Measurements from ENCODE around the gene SEC24B.
"Not testable (repeated sequence)": the region's sequence is repeated elsewhere in the genome, so short reads cannot be mapped to it uniquely, and the experiment has no call there.

The SEC24B gene

DNA sequence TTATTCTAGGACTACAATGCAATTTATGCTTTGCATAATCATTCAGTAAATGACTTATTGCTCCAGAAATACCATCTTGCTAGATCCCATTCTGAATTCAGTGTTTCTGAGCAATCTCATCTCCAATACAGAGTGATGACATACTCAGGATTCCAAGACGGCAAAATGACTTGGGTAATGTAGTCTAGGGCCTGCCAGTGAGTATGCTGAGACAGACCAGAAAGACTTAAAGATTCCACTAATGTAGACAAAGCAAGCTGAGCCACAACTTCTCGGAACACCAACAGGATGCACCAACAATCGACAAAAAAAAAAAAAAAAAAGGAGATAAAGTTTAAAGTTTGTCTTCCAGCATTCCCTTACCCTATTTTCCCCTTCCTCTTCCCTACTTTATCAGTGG lies 919 bp upstream of the SEC24B start:
- DNase-seq (ENCODE audit: low spot score), result no peak

- DNase-seq (ENCODE audit: low spot score), result peak; percentile 15
Measured at GRCh38 chr4:109434007-109434971, 674 bp downstream of the SEC24B start.

DNA sequence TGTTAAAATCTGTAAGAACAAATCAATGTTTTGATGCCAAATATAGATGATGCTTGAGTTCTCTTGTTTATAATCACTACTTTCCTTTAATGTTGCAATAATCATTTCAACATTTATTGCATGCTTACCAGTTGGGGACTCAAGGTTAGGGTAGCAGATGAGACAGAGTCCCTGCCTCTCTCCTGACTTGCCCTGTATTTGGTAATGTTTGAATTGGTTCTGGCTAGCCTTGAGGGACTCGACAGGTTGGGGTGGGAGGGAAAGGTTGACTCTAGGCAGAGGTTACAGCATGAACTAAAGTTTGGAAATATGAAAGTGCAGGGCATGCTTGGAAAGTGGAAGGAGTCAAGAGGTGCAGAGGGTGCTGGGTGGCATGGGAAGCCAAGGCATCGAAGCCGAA lies 2.0 kb downstream of the SEC24B start:
- DNase-seq (ENCODE audit: low spot score), result no peak

DNA sequence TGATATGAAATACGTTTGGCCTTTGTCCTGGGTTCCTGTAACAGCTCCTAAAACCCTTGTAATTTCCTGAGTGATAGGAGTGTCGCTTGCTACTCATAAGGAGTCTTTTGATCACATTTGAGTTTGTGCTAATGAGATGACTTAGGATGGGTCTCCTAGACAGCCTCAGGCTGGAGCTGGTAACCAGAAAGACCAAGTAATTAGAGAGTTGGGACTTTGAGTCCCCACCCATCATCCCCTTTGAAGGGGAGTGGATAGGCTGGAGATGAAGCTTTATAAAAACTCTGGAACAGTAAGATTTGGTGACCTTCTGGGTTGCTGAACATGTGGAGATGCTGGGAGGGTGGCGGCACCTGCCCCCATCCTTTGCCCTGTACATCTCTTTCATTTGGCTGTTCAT lies 2.9 kb downstream of the SEC24B start:
- no peak for DNase-seq (ENCODE audit: low spot score)

DNA sequence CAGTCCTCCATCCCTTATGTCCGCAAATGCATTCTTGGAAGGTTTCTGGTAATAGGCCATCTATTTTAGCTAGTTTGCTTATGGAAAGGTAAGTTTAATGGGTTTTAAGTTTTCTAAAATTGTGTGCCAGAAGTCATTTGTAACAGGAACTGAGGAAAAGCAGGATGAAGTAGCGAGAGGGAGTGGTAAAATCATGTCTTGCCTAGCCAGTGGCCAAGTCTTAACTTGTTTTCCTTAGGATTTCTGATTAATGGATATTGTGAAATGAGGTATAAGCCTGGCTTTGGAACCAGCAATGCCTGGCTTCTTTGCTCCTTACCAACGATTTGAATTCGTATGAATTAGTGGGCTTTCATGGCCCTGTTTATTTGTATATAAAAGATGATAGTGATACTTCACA lies 7.3 kb downstream of the SEC24B start:
- DNase-seq (ENCODE audit: low spot score), result no peak

DNA sequence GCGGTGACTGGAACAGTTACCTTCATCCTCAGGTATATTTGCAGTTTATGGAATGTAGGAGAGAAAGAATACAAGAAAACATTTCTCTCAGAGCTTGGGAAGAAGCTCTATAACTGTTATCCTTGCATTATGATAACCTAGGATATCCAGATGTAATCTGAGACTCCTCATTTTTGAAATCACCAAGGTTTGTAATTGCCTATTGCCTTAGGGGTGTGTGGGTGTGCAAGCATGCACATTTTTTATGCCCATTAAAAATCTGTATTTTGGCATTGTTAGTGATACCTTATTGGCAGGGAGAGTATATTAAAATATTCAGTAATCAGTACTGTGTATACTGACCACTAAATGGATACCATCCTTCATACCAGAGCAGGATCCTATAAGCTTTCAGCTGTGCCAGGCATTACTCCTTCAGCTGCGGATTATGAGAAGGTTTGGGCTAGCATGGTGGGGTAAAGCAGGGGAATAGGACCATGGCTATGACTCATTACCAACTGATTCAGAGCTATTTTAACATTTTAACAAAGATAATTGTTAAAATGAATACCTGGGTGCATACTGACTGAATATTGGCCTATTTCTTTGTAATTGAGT lies 8.3 kb downstream of the SEC24B start:
- no peak for DNase-seq (ENCODE audit: low spot score)

DNA sequence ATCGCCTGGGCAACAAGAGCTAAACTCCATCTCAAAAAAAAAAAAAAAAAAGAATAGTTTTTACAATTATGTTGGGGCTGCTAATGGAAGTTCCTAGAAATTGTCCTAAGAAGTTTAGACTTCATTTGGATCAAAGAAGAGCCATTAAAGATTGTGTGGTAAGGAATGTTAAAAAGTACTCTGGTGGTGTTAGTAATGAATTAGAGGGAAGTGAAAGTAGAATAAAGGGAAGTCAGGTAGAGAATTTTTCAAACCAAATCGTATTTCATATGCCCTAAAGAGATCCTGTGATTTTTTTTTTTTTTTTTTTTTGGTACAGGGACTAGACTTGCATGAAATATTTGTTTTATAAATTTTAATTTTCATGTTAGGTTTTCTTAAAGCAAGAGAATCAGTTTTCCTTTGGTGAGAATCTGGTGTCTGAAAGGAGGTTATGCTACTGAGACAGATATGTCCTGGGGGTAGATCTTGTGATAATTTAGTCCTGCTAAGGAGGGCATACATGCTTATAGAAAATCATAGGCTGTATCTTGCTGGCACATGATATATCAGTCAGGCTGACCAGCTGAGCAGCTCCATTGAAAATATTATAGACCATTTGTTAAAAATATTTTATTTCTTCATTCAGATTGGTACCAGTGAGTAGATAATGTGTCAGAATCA lies 10.7 kb downstream of the SEC24B start:
- DNase-seq (ENCODE audit: low spot score), result peak; percentile 55

DNA sequence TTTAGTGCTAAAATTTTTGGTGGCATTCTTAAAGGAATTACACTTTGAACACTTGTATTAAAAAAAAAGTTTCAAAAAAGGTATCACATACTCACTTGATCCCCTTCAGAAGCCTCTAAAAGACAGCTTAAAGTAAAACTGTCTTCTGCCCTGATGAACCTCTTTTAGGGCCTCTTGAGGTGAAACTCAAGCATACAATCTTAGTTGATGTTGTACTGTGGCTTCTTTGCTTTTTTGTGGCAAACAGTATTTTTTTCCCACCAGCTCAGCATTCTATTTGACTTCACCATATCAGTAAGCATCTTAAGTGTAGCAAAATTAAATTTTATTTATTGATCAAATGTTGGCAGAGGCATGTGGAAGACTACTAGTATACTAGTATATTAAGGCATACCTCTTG lies 13.7 kb downstream of the SEC24B start:
- DNase-seq (ENCODE audit: low spot score), result no peak

DNA sequence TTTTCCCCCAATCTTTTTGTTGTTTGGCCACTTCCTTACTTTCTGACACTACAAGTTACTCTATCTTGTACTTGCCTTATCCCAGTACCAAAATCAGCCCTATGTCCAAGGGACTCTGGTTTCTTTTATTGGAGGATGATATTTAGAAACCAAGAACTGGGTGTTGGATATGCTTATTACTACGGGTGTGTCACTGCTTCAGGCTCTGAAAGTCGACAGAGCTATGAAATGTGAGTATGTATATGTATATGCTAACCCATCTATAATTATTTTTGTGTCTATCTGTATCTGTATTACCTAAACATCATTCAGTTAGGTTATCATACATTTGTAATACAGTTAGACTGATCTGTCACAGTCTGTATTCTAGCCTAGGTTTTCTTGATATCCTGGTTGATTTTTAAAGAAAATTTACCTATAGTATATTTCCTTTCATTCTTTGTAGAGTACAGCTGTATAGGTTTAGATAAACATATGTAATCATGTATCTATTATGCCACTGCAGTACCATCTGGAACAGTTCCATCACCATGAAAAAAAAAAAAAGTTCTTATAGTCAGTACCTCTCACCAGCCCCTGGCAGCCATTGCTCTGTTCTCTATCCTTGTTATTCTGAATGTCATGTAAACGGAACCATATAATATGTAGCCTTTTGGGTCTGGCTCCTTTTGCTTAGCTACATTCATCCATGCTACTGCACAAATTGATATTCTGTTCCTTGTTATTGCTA lies 18.1 kb downstream of the SEC24B start:
- no peak for DNase-seq (ENCODE audit: low spot score)

DNA sequence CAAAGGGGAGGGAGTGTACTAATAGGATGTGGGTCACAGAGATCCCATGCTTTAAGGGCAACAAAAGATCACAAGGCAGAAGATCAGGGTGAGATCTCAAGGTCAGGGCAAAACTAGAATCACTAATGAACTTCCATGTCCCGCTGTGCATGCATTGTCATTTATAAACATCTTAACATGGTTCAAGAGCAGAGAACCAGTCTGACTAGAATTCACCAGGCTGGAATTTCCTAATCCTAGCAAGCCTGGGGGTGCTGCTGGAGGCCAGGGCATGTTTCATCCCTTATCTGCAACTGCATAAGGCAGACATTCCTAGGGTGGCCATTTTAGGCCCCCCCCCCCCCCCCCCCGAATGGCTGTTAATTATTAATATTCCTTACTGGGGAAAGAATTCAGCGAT lies 19.5 kb downstream of the SEC24B start:
- DNase-seq (ENCODE audit: low spot score), result not testable (repeated sequence)

- no peak for DNase-seq (ENCODE audit: low spot score)
Measured at GRCh38 chr4:109462297-109462696, 28.7 kb downstream of the SEC24B start.

DNA sequence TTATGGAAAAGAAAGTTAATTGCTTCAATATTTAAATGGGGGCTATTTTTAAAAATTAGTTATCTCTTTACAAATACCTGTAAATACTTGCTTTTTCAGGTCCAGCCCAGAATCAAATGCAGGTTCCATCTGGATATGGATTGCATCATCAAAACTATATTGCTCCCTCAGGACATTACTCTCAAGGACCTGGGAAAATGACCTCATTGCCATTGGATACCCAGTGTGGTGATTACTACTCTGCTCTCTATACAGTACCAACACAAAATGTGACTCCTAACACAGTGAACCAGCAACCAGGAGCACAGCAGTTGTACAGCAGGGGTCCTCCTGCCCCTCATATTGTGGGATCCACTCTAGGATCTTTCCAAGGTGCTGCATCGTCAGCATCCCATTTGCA lies 29.2 kb downstream of the SEC24B start:
- no peak for DNase-seq (ENCODE audit: low spot score)

DNA sequence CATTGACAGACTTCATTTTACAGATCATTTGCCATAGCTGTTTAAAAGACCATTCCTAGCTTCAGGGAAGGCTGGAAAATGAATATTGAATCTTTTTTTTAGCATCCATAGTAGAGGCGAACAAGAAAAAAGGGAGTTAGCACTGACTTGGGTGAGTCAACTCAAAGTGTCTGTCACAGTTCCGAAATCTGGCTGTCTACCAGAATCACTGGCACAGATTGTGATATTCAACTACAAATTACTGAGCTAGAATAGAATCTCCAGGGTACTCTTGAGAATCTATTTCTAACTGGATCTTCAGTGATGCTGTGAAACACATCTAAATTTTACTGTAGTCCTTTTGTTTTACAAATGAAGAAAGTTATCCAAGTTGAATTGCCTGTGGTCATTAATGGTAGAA lies 31.5 kb downstream of the SEC24B start:
- no peak for DNase-seq (ENCODE audit: low spot score)

GRCh38 chr4:109469915-109470314 lies 36.3 kb downstream of the SEC24B start:
- DNase-seq (ENCODE audit: low spot score), result no peak

GRCh38 chr4:109472343-109472761 lies 38.7 kb downstream of the SEC24B start:
- DNase-seq (ENCODE audit: low spot score), result no peak

DNA sequence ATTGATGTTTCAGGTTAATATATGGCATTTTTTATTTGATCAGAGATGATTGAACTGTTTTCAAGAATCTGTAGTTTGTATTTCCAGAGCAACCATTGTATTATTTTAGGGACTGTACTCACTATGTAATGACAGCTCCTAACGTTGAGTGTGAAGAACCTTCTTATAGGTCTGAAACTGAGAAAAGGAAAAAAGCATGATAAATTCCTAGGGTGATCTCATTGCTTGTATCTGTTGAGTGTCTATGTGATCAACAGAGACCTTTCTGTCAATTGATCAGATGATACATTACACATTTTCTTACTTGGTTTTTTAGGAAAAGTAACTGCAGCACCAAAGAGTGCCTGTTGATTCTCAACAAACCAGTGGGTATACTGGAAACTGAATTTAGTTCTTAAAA lies 40.2 kb downstream of the SEC24B start:
- no peak for DNase-seq (ENCODE audit: low spot score)

GRCh38 chr4:109486007-109486406 lies 52.4 kb downstream of the SEC24B start:
- no peak for DNase-seq (ENCODE audit: low spot score)

GRCh38 chr4:109494563-109494962 lies 60.9 kb downstream of the SEC24B start:
- DNase-seq (ENCODE audit: low spot score), result no peak

- no peak for DNase-seq (ENCODE audit: low spot score)
Measured at GRCh38 chr4:109495514-109495913, 61.9 kb downstream of the SEC24B start.

DNA sequence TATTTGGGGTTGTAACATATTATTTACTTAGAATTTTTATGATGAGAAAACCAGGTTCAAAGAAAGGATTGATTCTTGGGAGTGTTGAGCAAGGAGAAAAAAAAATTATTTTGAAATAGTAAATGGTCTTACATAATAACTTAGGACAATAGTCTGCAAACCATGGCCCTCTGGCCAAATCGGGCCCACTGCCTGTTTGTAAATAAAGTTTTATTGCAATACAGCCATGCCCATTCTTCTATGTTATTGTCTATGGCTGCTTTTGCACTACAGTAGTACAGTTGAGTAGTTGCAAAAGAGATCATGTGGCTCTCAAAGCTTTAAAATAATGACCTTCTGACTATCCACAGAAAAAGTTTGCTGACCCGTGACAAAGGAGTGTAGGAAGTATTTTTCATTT lies 63.3 kb downstream of the SEC24B start:
- DNase-seq (ENCODE audit: low spot score), result no peak

GRCh38 chr4:109497511-109497910 lies 63.9 kb downstream of the SEC24B start:
- no peak for DNase-seq (ENCODE audit: low spot score)

DNA sequence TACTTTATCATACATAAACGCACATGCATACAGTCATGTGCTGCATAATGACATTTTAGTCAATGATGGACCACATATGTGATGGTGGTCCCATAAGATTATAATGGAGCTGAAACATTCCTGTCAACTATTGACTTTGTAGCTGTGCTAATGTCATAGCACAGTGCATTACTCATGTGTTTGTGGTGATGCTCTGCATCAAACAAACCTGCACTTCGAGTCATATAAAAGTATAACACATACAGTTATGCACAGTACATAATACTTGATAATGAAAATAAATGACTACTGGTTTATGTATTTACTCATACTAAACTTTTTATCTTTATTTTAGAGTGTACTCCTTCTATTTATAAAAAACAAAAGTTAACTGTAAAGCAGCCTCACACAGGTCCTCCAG lies 65.9 kb downstream of the SEC24B start:
- no peak for DNase-seq (ENCODE audit: low spot score)
